NCI-H446 (cell line): Measurements from ENCODE around the gene COX19.
"Not testable (repeated sequence)": the region's sequence is repeated elsewhere in the genome, so short reads cannot be mapped to it uniquely, and the experiment has no call there.

Source experiments
- DNase-seq, 2 experiments: peaks; one replicate each; lab custom pipeline; 2025; lab: John Stamatoyannopoulos, UW

COX19 gene

DNA sequence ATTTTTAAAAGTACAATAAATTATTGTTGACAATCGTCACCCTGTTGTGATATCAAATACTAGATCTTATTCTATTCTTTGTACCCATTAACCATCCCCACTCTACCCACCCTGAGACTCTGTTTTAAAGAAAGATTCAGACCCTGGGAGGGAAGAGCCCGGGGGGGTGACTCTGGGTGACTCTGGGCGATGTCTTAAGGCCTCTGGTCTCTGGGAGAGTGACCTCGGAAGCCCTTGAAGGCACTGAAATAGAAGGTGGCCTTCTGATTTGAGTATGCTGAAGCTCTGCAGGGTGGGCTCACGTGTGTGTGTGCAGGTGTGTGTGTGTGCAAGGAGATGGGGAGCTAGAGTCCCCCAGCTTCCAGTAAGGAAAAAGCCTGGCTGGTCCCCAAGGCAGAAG lies 30.6 kb downstream of the COX19 start:
- no peak for DNase-seq

- not testable (repeated sequence) for DNase-seq
Measured at GRCh38 chr7:943793-944192, 31.6 kb downstream of the COX19 start.

GRCh38 chr7:940599-941408 lies 34.5 kb downstream of the COX19 start:
- no peak for DNase-seq

DNA sequence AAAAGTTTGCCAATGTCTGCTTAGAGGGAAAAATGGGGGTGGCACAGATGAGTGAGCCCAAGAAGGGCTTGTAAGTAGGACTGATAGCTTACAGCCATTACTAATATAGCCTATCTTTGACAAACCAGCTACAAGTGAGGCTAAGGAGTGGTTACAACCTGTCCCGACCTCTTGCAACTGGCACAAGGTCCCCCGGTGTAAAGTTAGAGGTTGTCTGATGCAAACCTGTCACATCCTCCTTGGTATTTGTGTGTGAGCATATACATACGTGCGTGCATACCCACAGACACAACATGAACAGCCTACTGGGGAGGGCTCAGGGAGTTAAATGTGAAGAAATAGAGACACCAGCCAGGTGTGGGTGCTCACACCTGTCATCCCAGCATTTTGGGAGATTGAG lies 35.5 kb downstream of the COX19 start:
- no peak for DNase-seq

- DNase-seq = no peak
Measured at GRCh38 chr7:938546-939185, 36.7 kb downstream of the COX19 start.

- no peak for DNase-seq
Measured at GRCh38 chr7:937856-938484, 37.4 kb downstream of the COX19 start.

DNA sequence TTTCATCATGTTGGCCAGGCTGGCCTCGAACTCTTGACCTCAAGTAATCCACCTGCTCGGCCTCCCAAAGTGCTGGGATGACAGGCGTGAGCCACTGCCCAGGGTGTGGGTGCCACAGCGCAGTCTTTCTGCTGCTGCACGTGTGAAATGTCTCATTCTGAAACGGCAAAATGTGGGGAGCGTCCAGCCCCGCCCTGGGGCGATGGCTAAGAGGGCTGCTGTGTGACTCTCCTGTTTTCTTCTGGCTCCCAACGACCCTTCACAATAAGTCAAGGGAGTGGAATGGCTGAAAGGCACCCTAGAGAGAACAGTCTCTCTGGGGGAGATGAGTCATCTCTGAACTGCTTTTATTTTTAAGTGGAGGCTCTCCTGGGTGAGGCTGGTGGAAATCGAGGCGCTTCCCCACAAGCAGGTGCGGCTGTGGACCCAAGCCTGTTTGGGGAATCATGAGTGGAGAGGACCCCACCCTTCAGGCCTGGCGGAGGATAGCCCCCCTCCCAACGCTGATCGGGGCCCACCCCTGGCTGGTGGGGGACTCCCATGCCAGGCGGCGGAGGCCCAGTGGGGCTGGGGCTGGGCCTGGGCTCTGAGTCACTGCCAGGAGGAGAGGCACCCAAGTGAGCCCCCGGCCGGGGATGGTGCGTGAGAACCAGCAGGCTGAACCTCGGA lies 38.8 kb downstream of the COX19 start:
- no peak for DNase-seq

GRCh38 chr7:935874-936385 lies 39.4 kb downstream of the COX19 start:
- DNase-seq = no peak

DNA sequence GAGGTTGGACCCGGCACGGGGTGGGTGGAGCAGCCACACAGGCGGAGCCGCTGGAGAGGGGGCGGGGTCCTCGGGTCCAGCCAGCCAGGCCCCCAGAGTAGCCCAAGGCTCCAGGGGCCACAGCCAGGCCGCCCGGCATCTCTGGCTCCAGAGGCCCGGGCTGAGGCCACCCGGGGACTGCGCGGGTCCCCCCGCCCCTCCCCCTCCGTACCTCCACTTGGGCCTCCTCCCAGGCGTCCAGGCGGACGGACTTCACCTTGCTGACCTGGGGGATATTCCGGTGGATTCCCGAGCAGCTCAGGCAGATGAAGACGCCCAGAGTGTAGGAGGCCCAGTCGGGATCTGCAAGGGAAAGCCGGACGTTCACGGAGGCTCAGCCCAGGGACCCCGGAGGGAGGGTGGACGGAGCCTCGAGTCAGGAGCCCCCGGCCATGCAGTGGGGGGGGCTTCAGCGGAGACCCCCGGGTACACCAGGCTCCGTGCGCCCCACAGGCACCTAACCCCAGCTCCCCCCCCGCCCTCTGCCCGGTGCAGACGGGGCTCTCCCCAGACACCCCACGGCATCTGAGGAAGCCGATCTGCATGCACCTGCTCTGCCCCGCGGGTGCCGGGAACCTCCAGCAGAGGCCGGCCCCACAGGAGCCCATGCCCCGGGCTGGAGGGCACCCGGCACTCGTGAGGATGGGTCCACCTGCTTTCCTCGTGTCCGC lies 40.0 kb downstream of the COX19 start:
- DNase-seq = no peak

- no peak for DNase-seq
Measured at GRCh38 chr7:934469-935163, 40.7 kb downstream of the COX19 start.

- DNase-seq = no peak
Measured at GRCh38 chr7:932651-932975, 42.7 kb downstream of the COX19 start.

GRCh38 chr7:931871-932650 lies 43.3 kb downstream of the COX19 start:
- DNase-seq = no peak

DNA sequence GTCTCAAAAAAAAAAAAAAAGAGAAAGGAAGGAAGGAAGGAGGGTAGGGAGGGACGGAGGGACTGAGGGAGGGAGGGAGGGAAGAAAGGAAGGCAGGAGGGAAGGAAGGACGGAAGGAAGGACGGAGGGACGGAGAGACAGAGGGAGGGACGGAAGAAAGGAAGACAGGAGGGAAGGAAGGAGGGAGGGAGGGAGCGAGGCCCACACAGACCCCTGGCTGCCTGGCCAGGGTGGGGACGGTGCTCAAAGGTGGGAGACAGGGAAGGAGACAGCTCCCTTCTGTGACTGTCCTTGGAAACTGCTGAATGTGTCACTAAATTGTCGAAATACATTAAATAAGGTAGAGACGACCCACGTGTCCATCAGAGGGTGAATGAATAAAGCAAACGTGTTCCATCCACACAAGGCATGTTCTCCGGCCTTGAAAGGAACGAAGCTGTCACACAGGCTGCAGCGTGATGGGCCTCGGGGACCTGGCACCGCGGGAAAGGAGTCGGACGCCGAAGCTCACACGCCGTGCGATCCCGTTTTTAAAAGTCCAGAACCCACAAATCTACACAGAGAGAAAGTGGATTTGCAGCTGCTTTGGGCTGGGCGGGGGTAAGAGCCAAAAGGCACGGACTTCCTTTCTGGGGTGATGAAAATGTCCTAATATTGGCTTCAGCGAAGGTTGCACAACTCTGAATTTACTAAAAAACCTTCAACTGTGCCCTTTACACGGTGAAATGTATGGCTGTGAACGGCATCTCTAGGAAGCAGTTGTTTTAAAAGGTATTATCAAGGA lies 44.2 kb downstream of the COX19 start:
- no peak for DNase-seq

DNA sequence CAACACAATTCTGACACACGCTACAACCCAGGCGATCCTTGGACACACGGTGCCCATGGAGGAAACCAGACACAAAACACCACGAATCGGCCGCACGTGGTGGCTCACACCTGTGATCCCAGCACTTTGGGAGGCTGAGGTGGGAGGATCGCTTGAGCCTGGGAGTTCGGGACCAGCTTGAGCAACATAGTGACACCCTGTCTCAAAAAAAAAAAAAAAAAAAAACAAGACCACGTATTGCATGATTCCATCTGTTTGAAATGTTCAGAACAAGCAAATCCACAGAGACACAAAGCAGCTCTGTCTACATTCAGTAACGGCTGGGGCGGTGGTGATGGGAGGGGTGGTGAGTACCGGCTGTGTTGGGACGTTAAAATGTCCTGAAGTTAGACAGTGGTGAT lies 46.0 kb downstream of the COX19 start:
- no peak for DNase-seq

DNA sequence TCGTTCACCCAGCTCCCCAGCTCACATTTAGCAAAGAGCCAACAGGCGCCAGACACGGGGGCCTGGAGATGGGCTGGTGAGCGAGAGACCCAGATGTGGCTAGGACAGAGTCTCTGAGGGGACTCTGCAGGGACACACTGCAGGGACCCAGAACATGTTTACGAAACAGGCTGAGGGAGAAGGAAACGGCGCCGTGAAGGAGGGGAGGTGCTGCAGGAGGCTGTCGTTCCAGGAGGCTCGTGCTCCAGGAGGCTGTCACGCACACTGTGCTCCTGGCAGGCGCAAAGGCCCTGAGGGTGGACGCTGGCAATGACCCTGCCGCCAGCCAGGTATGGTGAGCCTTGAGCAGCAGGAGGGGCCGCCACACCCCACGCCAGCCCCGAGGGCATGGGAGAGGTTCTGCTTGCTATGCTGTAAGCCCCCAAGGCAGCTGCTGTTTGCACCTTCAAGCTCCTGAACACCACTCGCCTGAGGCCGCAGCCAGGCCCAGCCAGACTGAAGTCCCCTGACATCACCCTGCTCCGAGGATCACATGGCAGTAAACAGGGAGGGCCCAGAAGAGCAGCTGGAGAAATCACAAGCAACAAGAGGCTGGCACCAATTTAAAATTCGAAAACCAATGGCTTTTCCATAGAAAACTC lies 48.2 kb downstream of the COX19 start:
- DNase-seq = no peak

DNA sequence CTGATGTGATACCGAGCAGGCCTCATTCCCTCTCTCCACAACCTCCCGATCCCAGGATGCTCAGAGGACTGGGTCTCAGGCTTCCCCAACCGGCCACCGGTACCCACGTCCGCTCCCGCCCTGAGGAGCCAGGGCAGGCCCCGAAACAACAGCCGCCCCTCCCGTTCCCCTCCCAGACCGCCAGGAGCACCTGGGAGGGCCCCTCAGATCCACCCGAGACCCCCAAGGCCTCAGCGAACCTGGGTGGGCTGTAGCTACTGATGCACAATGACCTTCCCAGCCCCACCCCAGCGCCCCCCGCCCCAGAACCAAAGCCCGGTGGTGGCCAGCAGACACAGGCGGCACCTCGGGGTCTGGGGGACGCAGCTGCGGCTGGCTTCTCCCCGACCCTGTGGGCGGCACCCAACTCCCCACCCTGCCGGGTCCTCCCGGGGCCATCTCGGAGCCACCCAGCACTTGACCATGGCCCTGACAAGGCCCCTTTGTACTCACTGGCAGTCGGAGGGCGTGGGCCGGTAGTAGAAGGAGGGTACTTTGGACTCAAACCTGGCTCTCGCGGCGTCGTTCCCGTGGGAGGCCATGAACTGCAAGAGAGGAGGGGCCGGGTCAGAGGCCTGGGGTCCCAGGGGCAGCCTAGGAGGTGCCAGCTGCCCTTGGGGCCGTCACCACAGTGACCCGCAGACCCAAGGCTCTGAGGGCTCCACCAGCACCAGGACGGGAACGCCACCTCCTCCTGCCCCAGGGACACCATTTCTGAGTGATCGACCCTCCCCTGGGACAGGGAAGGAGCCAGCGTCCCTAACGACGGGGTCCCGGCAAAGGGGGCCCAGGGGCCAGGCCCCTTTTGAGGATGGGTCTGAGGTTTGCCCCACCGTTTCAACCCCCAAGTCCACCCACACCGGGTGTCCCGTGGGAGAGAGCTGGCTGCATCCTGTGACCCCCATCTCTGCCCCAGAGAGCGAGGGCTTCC lies 49.0 kb downstream of the COX19 start:
- DNase-seq = no peak

DNA sequence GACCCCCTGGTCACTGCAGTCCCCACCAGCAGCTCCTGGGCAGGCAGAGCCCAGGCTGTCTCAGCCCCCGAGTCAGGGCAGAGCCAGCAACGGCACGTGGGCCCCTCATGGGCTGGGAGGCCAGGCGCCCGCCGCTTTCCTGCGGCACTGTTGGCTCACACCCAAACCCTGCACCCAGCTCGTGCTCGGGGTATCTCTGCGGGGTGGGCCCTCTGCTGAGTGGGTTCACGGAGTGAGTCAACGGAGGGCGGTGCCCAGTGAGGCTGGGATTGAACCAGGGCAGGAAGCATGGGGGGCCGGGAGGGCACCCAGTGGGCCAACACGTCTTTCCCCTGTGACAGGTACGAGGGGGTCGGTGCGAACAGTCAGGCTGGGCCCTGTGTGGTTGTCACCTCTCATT lies 49.7 kb downstream of the COX19 start:
- no peak for DNase-seq
